Measurements from ENCODE around the gene ZYX.

DNA sequence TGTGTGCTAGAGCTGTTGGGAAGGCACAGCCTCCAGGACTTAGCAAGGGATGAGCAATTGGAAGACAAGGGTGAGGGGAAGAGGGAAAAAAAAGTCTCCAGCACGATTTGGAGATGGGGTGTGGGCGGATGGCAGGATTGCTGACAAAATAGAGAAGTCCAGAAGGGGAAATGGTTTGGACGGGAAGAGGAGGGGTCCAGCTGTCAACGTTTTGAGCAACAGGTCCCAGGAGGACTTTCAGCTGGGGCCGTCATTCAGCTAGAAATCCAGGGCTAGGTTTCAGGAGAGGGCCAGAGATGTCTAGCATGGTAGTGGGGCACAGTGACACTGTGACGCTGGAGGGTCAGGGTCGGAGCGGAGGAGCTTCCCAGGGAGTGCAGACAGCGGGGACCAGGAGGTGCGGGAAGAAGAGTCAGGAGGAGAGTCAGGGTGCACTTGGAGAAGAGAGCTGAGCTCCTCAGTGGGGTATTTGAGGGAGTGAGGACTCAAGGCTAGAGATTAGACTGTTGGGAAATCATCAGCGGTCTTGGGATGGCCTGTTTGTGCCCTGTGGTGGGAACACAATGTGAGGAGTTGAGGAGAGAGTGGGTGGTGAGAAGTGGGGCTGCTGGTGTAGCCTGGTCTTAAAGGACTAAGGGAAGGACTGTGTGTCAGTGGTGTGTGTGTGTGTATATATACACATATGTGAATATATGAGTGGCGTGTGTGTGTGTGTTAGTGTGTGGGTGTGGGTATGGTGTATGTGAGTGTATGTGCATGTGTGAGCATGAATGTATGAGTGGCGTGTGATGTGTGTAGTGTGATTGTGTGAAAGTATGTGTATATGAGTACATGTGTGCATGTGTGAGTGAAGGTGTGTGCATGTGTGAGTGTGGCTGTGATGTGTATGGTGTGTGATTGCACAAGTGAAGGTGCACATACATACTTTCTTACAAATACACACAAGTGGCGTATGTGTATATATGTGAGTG is 3.8 kb downstream of the ZYX start:
- TF ChIP-seq, protein P1, sequence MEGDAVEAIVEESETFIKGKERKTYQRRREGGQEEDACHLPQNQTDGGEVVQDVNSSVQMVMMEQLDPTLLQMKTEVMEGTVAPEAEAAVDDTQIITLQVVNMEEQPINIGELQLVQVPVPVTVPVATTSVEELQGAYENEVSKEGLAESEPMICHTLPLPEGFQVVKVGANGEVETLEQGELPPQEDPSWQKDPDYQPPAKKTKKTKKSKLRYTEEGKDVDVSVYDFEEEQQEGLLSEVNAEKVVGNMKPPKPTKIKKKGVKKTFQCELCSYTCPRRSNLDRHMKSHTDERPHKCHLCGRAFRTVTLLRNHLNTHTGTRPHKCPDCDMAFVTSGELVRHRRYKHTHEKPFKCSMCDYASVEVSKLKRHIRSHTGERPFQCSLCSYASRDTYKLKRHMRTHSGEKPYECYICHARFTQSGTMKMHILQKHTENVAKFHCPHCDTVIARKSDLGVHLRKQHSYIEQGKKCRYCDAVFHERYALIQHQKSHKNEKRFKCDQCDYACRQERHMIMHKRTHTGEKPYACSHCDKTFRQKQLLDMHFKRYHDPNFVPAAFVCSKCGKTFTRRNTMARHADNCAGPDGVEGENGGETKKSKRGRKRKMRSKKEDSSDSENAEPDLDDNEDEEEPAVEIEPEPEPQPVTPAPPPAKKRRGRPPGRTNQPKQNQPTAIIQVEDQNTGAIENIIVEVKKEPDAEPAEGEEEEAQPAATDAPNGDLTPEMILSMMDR (conservative IDR thresholded peaks at IDR 0.05): no peak
- TF ChIP-seq ZFX (IDR thresholded peaks at IDR 0.05): no peak

Data from C4-2B (cell line).